Measurements from ENCODE around the gene TNFAIP8L3.
"Not testable (repeated sequence)": the region's sequence is repeated elsewhere in the genome, so short reads cannot be mapped to it uniquely, and the experiment has no call there.

The TNFAIP8L3 gene

GRCh38 chr15:51051776-51052175, 42.9 kb downstream of the TNFAIP8L3 start:
- DNase-seq: peak; percentile 47

- DNase-seq: no peak
Observed at GRCh38 chr15:51049081-51049480, 45.6 kb downstream of the TNFAIP8L3 start.

- no peak for DNase-seq
Observed at GRCh38 chr15:51048308-51048707, 46.4 kb downstream of the TNFAIP8L3 start.

- DNase-seq: no peak
Observed at GRCh38 chr15:51046799-51047449, 47.8 kb downstream of the TNFAIP8L3 start.

- no peak for DNase-seq
Observed at GRCh38 chr15:51046016-51046415, 48.7 kb downstream of the TNFAIP8L3 start.

- DNase-seq: no peak
Observed at GRCh38 chr15:51044037-51044727, 50.5 kb downstream of the TNFAIP8L3 start.

GRCh38 chr15:51038974-51039319, 55.8 kb downstream of the TNFAIP8L3 start:
- no peak for DNase-seq

GRCh38 chr15:51038162-51038973, 56.3 kb downstream of the TNFAIP8L3 start:
- DNase-seq: no peak

GRCh38 chr15:51037474-51037873, 57.2 kb downstream of the TNFAIP8L3 start:
- DNase-seq: not testable (repeated sequence)

GRCh38 chr15:51030649-51031316, 63.9 kb downstream of the TNFAIP8L3 start:
- no peak for DNase-seq

GRCh38 chr15:51025454-51025846, 69.3 kb downstream of the TNFAIP8L3 start:
- peak; percentile 53 for DNase-seq

- DNase-seq: peak; percentile 81
Observed at GRCh38 chr15:51024735-51025453, 69.8 kb downstream of the TNFAIP8L3 start.

GRCh38 chr15:51023499-51023898, 71.2 kb downstream of the TNFAIP8L3 start:
- no peak for DNase-seq

GRCh38 chr15:51022206-51022605, 72.5 kb downstream of the TNFAIP8L3 start:
- no peak for DNase-seq

GRCh38 chr15:51016615-51017014, 78.1 kb downstream of the TNFAIP8L3 start:
- no peak for DNase-seq

GRCh38 chr15:51011212-51011611, 83.5 kb downstream of the TNFAIP8L3 start:
- no peak for DNase-seq

GRCh38 chr15:51007131-51007666, 87.5 kb downstream of the TNFAIP8L3 start:
- no peak for DNase-seq

Data from NCI-H1105 treated with DMSO at 0.1 percent for 48 hours (cell line).